SK-N-SH (cell line): ENCODE results near the gene SART1.

Experiments
- CTCF ChIP-seq: fragments of 200-600 bp; sonication (generic); IDR thresholded peaks from 2 replicates; pipeline ENCODE4 v1.6.1; 2017; ENCODE audit warnings: antibody characterized with exemption, mild to moderate bottlenecking, moderate library complexity
- JUND ChIP-seq: IDR thresholded peaks from 2 replicates; pipeline ENCODE4 v1.4.0; 2012

GRCh38 chr11:65973439-65974110, 12.0 kb downstream of the SART1 start:
- TF ChIP-seq CTCF: no peak
- no peak for TF ChIP-seq JUND
